ENCODE measurements around the gene PMP22. TPM values are rescaled to one million over a fixed set of nuclear protein-coding genes. Genes with fewer than 3 reads are reported as not detected.

The PMP22 gene
- total RNA-seq = 100 to 1,000 TPM; 104 to 246 (median 155) TPM

GRCh38 chr17:15265131-15265530 is at the start of gene PMP22:
Gene PMP22 (minus strand): TSS chr17:15265326. CDS start chr17:15260727, 4,599 bp downstream.
- intact Hi-C loops (cut with DNase I; ENCODE audit: low total_unique reads) = no loop called here
- Histone ChIP-seq H3K4me3 (peak within 1 kb of the TSS; percentile 1 to 10), H3K4me1 (peaks cover 0 to 3% of the 10 kb centered on the region in 2 donors), H3K27ac (peak within 1 kb of the TSS; percentile 98 to 99), H3K9me3 (no peaks in the 10 kb centered on the region), H3K27me3 (no peaks in the 10 kb centered on the region), H3K36me3 (no peaks in the 10 kb centered on the region)
- DNase-seq = peak; percentile 52 to 58
- TF ChIP-seq CTCF (IDR thresholded peaks at IDR 0.05) (no peak), POLR2A (IDR thresholded peaks at IDR 0.05) (no peak)

GRCh38 chr17:15311996-15312395 is 46.9 kb upstream of the PMP22 start:
- DNase-seq = no peak
- no peaks in the 10 kb centered on the region for H3K36me3 ChIP-seq
- H3K9me3 ChIP-seq = no peaks in the 10 kb centered on the region
- H3K27me3 ChIP-seq = no peaks in the 10 kb centered on the region
- H3K27ac ChIP-seq = no peak overlapping the region
- intact Hi-C loops (cut with DNase I; ENCODE audit: low total_unique reads) = no loop called here
- no peak for TF ChIP-seq POLR2A (IDR thresholded peaks at IDR 0.05)
- TF ChIP-seq CTCF (IDR thresholded peaks at IDR 0.05) = no peak
- H3K4me1 ChIP-seq = peaks cover 0 to 4% of the 10 kb centered on the region in 2 donors
- H3K4me3 ChIP-seq = no peak overlapping the region

GRCh38 chr17:15309793-15310192 is 44.7 kb upstream of the PMP22 start:
- DNase-seq = no peak
- Histone ChIP-seq H3K27ac (no peak overlapping the region), H3K36me3 (no peaks in the 10 kb centered on the region), H3K27me3 (no peaks in the 10 kb centered on the region), H3K4me1 (peaks cover 0 to 10% of the 10 kb centered on the region in 2 donors), H3K4me3 (no peak overlapping the region), H3K9me3 (no peaks in the 10 kb centered on the region)
- TF ChIP-seq CTCF (IDR thresholded peaks at IDR 0.05) = no peak
- TF ChIP-seq POLR2A (IDR thresholded peaks at IDR 0.05) = no peak
- intact Hi-C loops (cut with DNase I; ENCODE audit: low total_unique reads) = no loop called here

GRCh38 chr17:15309236-15309635 is 44.1 kb upstream of the PMP22 start:
- Histone ChIP-seq H3K4me1 (peaks cover 0 to 10% of the 10 kb centered on the region in 2 donors), H3K9me3 (no peaks in the 10 kb centered on the region), H3K36me3 (no peaks in the 10 kb centered on the region), H3K27me3 (no peaks in the 10 kb centered on the region), H3K27ac (no peak overlapping the region), H3K4me3 (no peak overlapping the region)
- DNase-seq = no peak
- no peak for TF ChIP-seq CTCF (IDR thresholded peaks at IDR 0.05)
- TF ChIP-seq POLR2A (IDR thresholded peaks at IDR 0.05) = no peak
- intact Hi-C loops (cut with DNase I; ENCODE audit: low total_unique reads) = no loop called here

- TF ChIP-seq POLR2A (IDR thresholded peaks at IDR 0.05) = no peak
- TF ChIP-seq CTCF (IDR thresholded peaks at IDR 0.05) = no peak
- no peak for DNase-seq
- H3K27ac ChIP-seq = peak overlapping the region in 1 of 2 donors; percentile 74
Measured at GRCh38 chr17:15308758-15309157, 43.6 kb upstream of the PMP22 start.

More at GRCh38 chr17:15308758-15309157, 43.6 kb upstream of the PMP22 start:
- Histone ChIP-seq H3K4me3 (no peak overlapping the region), H3K27me3 (no peaks in the 10 kb centered on the region), H3K9me3 (no peaks in the 10 kb centered on the region), H3K36me3 (no peaks in the 10 kb centered on the region), H3K4me1 (peaks cover 0 to 10% of the 10 kb centered on the region in 2 donors)
- intact Hi-C loops (cut with DNase I; ENCODE audit: low total_unique reads) = no loop called here

Data from uterus (tissue), 4 donors.